Measurements from ENCODE around the gene FTSJ3.
"Not testable (repeated sequence)": the region's sequence is repeated elsewhere in the genome, so short reads cannot be mapped to it uniquely, and the experiment has no call there.

Gene FTSJ3

DNA sequence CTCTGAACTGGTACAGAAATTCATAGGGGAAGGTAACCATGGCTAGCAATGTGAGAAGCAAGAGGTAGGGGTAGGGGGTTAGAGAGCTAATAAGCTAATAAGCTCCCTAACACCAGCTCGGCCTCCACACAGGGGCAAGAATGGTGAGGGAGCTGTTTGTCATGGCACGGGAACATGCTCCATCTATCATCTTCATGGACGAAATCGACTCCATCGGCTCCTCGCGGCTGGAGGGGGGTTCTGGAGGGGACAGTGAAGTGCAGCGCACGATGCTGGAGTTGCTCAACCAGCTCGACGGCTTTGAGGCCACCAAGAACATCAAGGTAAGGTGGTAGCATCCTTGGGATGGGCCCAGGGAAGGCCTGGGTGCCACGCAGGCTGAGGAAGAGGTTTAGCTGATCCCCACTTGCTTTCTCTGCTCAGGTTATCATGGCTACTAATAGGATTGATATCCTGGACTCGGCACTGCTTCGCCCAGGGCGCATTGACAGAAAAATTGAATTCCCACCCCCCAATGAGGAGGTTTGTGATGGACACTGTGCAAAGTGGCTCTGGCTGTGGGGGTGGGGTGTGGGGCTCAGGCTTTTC, 3.5 kb upstream of the FTSJ3 start:
- no peak for DNase-seq (ENCODE audit: low read depth in 4 of 4, low spot score in 1 of 4)

DNA sequence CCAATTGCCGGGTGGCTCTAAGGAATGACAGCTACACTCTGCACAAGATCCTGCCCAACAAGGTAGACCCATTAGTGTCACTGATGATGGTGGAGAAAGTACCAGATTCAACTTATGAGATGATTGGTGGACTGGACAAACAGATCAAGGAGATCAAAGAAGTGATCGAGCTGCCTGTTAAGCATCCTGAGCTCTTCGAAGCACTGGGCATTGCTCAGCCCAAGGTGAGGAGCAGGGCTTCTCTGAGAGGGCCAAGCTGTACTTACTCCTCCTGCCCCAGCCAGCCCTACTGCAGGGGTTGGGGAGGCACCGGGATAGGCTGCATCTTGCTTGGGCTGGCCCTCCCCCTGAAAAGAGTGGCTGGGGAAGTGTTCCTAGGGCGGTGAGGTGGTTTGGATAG, 2.8 kb upstream of the FTSJ3 start:
- DNase-seq (ENCODE audit: low read depth in 4 of 4, low spot score in 1 of 4) = no peak

DNA sequence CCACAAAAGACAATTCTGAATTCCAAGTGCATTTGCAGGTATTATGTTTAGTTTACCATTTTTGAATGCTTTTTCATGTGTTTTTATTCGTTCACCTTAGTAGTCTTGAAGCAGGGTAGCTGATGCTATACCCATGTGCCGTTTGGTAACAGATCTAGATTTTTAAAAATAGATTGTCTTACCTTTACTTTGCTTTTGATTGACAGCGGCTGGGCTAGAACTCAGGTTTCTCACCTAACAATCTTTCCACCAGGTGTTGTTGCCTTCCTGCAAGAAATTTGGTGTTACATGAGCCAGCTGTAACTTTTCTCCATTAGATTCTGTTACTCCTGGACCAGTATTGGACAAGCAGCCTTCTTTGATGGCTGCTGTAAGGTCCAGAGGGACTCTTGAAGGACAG, 1.5 kb upstream of the FTSJ3 start:
- DNase-seq (ENCODE audit: low read depth in 4 of 4, low spot score in 1 of 4) = no peak

DNA sequence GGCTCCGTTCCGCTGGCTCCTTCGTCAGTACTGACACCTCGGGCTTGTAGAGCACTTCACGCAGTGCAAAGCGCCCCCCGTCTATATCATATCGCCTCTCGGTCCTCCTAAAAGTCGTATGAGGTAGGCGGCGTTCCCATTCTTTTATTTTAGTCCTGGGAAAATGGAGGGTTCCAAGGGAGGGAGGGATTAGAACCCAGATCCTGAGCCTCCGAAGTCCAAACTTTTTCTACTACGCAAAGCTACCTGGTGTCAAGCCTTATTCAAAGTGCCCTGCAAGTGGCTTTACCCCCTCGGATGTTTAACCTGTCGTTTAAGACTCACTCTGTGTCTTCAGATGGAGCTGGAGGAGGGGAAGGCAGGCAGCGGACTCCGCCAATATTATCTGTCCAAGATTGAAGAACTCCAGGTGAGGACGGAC, 348 bp upstream of the FTSJ3 start:
- DNase-seq (ENCODE audit: low read depth in 4 of 4, low spot score in 1 of 4) = no peak

DNA sequence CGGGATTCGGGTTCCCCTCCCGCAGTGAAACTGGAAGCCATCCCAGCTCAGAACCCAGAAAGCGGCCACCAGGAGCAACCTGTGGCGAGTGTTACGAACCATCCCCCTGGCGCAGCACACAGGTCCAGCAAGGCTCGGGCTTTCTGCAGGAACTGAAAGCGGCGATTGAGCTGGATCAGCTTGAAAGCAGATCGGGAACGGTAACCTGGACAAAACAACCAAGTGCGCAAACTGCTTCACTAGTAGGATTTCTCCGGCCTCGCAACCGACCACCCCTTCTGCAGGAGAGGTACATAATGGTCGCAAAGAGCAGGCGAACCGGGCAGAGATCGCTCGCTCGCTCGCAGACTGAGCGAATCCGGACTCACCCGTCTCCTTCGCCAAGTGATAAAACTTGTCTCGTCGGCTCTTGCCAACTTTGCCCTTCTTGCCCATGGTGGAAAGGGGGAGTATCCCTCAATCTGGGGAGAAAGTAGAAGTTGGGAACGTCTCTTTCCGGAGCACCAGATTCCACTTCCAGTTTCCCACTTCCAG, 928 bp downstream of the FTSJ3 start:
- DNase-seq (ENCODE audit: low read depth in 4 of 4, low spot score in 1 of 4) = no peak

GRCh38 chr17:63824362-63824761, 3.1 kb downstream of the FTSJ3 start:
- no peak for DNase-seq (ENCODE audit: low read depth in 4 of 4, low spot score in 1 of 4)

DNA sequence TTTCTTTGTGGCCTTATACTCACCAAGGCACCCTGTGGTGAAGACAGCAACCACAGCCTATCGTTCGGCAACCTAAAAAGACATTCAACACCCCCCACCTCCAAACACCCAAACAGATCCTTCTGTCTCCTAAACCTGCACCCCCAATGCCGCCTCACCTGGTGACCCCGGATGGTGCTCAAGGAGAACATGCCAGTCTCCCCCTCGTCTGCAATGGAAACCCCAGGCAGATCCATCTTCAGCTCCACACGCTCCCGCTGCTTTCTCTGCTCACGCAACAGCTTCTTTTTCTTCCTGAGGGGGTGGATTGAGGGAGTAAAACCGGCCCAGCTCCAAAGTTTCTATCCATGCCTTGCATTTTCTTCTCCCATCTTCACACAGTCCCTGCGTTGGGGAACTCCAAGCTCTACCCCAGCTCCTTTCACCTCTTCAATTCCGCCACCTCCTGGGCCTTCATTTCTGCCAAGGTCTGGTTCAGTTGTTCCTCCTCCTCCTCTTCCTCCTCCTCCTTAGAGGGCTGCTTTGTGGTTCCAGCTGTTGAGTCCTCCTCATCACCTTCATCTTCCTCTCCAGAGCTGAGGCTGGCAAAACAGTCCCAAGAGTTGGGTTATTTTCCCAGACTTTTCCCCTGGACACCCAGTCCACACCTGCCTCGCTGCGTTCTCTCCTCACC, 3.7 kb downstream of the FTSJ3 start:
- no peak for DNase-seq (ENCODE audit: low read depth in 4 of 4, low spot score in 1 of 4)

DNA sequence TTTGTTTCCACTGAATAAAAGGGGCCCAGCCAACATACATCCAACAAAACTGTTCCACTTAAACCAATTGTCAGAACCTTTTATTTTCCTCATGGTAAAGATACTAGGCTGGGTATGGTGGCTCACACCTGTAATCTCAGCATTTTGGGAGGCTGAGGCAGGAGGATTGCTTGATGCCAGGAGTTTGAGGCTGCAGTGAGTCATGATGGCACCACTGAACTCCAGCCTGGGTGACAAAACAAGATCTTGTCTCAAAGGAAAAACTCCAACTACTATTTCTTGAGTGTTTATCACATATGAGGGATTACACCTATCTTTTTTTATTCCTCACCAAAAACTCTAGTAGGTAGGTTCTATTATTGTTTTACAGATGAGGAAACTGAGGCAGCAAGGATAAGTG, 4.9 kb downstream of the FTSJ3 start:
- DNase-seq (ENCODE audit: low read depth in 4 of 4, low spot score in 1 of 4) = no peak

- no peak for DNase-seq (ENCODE audit: low read depth in 4 of 4, low spot score in 1 of 4)
These were observed 5.7 kb downstream of the FTSJ3 start for GRCh38 chr17:63821804-63822203.

GRCh38 chr17:63820963-63821561, 6.4 kb downstream of the FTSJ3 start:
- DNase-seq (ENCODE audit: low read depth in 4 of 4, low spot score in 1 of 4) = no peak

DNA sequence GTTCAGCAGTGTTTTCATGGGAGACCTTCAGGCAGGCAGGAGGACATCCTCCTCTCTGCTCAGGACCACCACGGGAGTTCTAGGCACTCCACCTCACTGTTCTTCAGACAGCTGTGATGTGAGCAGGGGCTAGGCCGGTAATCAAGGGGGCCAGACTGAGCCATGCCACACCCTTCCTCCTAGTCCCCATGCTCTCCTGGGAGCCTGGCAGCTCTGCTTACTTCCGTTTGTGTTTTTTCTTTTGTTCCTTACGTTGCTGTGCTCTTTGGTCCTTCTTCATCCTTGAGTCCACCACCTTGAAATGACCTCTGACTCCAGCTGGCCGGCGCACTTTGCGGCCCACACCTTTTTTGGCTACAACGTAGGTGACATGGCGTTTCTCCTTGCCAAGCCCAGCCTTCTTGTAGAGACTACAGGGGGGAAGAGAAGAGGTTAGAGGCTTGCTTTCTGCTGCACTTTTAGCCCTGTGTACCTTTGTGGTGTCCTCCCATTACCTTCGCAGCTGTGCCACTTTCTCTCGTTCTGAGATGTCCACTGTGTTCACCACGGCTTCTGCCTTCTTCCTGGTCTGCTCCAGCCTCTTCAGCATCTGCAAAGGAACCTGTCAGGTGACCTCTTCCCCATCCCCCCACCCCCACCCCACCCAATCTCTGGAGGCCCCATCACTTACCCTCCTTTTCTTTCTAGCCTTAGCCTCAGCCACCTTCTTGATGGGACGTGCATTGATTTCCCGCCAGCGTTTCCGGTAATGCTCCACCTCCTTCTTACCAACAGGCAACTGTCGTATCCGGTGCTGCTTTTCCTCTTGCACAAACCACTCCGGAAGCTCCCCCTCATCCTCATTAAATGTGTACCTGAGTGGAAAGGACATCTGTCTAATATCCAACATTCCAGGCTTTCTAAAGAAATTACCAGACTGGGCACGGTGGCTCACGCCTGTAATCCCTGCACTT, 7.6 kb downstream of the FTSJ3 start:
- DNase-seq (ENCODE audit: low read depth in 4 of 4, low spot score in 1 of 4) = no peak

- no peak for DNase-seq (ENCODE audit: low read depth in 4 of 4, low spot score in 1 of 4)
These were observed 8.3 kb downstream of the FTSJ3 start for GRCh38 chr17:63819131-63819530.

DNA sequence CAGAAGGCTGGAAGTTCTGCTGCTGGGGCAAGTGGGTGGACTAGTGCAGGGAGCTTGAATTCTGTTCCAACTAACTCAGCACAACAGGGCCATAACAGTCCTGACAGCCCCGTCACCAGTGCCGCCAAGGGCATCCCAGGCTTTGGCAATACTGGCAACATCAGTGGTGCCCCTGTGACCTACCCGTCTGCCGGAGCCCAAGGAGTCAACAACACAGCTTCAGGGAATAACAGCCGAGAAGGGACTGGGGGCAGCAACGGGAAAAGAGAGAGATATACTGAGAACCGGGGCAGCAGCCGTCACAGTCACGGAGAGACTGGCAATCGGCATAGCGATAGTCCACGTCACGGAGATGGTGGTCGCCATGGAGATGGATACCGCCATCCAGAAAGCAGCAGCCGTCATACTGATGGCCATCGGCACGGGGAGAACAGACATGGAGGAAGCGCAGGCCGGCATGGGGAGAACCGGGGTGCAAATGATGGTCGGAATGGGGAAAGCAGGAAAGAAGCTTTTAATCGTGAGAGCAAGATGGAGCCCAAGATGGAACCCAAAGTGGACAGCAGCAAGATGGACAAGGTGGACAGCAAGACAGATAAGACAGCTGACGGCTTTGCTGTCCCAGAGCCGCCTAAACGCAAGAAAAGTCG, 9.6 kb downstream of the FTSJ3 start:
- no peak for DNase-seq (ENCODE audit: low read depth in 4 of 4, low spot score in 1 of 4)

GRCh38 chr17:63816669-63817068, 10.8 kb downstream of the FTSJ3 start:
- DNase-seq (ENCODE audit: low read depth in 4 of 4, low spot score in 1 of 4) = no peak

DNA sequence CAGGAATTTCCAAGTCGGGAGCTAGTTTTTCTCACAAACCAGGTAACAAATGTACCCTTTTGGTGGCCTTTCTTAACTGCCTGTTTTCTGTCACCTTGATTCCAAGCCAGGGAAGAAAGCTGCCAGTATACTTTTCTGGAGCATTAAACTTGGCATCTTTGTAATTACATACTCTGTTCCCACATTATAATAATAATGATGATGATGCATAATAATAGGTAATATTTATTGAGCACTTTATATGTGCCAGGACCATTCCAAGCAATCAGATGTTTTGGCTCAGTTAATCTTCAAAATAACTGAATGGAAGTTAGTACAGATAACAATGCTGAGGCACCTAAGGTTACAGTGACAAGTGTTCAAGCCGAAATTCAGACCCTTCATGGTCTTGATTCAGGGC, 11.3 kb downstream of the FTSJ3 start:
- no peak for DNase-seq (ENCODE audit: low read depth in 4 of 4, low spot score in 1 of 4)

GRCh38 chr17:63809970-63810369, 17.5 kb downstream of the FTSJ3 start:
- DNase-seq (ENCODE audit: low read depth in 4 of 4, low spot score in 1 of 4) = no peak

DNA sequence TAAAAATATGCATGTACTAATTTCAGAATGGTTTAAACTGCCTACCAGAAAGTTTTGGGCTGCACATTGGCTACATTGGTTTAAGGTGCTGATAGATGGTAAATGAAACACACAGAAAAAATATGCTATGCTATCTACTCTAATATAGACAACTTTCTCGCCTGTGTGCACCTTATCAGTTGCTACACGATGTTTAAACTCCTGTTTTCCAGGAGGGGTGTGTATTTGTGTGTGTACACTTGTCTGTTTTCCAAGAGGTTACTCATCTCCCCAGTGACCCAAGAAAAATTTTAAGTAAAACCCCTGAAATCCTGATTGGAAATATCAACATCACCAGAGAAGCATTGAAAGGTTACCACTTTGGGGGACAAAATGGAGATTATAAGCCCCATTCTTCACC, 21.9 kb downstream of the FTSJ3 start:
- no peak for DNase-seq (ENCODE audit: low read depth in 4 of 4, low spot score in 1 of 4)

GRCh38 chr17:63804328-63804727, 23.1 kb downstream of the FTSJ3 start:
- no peak for DNase-seq (ENCODE audit: low read depth in 4 of 4, low spot score in 1 of 4)

GRCh38 chr17:63800783-63801182, 26.7 kb downstream of the FTSJ3 start:
- DNase-seq (ENCODE audit: low read depth in 4 of 4, low spot score in 1 of 4) = no peak

DNA sequence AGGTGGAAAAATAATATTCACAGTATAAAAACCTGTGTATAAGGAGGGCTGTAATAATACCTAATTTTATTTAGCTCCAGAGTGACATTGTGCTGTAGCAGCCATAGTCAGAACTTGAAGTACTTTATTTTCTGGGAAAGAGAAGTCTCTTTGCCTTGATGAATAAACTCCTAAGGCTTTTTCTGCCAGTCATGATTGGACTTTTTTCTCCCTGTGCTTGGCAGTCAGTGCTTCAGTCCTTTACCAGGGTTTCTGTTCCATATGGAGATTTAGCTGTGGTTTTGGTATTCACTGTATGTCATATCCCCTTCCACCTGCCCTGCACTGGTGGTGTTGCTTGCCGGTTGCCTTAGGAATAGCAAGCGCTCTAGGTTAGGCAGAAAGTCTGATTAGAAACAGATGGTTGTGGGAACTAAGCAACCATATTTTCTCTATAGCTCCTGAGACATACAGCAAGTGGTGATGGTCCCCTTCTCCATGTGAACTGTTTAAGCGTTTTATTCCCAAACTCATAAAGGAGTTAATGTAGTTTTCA, 28.8 kb downstream of the FTSJ3 start:
- DNase-seq (ENCODE audit: low read depth in 4 of 4, low spot score in 1 of 4) = no peak

DNA sequence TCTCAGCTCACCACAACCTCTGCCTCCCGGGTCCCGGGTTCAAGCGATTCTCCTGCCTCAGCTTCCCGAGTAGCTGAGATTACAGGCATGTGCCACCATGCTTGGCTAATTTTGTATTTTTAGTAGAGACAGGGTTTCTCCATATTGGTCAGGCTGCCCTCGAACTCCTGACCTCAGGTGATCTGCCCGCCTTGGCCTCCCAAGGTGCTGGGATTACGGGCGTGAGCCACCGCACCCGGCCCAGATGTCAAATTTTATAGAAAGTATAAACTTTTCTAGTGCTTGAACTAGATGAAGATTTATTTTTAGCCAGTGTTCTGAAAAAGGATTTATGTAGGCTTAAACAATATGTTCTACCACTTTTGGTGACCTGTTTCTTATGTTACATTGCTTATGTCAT, 31.1 kb downstream of the FTSJ3 start:
- DNase-seq (ENCODE audit: low read depth in 4 of 4, low spot score in 1 of 4) = not testable (repeated sequence)
